ENCODE results near the gene PKP3.
"Not testable (repeated sequence)": the region's sequence is repeated elsewhere in the genome, so short reads cannot be mapped to it uniquely, and the experiment has no call there.

Gene PKP3

DNA sequence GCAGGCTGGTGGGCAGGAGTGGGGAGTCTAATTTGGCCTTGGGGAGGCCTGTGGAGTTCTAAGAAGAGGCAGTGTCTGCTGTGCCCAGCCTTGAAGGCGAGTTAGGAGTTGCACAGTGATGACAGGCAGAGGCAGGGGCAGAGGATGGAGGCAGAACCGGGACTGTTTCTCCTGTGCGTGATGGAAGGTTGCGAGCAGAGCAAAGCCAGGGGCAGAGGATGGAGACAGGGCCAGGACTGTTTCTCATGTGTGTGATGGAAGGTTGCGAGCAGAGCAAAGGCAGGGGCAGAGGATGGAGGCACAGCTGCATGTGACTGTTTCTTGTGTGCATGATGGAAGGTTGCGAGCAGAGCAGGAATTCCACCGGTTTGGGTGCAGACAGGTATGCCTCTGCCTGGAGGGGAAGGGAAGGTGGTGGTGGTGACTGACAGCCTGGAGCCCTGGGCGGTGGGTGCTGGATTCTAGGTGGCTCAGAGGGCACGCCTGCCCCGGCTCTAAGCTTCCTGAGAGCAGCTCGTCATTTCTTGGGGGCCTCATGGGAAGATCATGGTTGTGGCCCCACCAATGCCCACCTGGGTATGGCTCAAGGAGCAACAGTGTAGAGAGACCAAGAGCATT, 16.0 kb upstream of the PKP3 start:
- no peak for DNase-seq

- no peak for DNase-seq
These were observed 14.6 kb upstream of the PKP3 start for GRCh38 chr11:379205-380094.

DNA sequence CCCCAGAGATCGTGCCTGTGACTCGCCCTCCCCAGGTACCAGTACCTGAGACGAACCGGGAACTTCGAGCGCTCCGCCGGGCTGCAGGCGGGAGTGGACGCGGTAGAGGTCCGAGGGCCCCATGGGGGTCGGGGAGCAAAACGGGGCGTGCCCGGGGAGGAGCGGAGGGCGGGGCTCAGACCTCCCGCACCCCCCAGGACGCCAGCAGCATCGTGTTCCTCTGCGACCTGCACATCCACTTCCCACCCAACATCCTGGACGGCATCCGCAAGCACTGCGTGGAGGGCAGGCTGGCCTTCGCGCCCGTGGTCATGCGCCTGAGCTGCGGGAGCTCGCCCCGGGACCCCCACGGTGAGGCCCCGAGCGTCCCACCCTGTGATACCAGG, 13.9 kb upstream of the PKP3 start:
- DNase-seq, result no peak

DNA sequence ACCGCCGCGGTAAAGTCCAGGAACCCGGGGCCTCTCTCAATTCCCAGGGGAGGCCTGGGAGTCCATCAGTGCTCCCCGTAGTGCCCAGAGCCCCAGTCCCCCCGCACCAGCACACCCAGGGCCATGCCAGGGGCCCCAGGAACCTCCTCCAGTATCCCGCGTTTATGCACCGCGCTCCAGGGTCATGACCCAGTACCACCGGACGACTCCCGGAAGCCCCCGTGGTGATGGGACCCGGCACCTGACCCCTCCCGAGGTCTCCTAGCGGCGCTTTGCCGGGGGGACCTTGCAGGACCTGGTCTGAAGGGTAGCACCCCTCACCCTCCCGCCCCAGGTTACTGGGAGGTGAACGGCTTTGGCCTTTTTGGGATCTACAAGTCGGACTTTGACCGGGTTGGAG, 13.5 kb upstream of the PKP3 start:
- DNase-seq, result no peak

- no peak for DNase-seq
These were observed 13.0 kb upstream of the PKP3 start for GRCh38 chr11:380996-381395.

DNA sequence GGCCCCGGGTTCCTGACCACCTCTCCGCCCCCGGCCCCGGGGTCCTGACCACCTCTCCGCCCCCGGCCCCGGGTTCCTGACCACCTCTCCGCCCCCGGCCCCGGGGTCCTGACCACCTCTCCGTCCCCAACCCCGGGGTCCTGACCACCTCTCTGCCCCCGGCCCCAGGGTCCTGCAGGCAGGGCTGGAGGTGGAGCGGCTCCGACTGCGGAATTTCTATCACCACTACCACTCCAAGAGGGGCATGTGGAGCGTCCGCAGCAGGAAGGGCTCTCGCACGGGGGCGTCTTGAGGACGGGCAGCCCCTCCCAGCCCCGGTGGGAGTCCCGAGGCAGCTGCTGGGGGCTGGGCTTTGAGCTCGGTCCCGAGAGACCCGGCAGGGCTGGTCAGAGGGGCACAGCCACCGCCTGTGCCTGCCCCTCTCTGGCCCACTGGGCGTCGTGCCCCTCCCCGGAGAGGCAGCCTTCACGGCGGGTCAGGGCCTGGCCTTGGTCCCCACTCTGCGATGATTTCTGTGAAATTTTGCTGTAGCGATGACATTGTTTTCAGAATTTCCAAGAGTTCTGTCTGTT, 12.4 kb upstream of the PKP3 start:
- DNase-seq, result no peak

GRCh38 chr11:382081-382629, 11.9 kb upstream of the PKP3 start:
- no peak for DNase-seq

DNA sequence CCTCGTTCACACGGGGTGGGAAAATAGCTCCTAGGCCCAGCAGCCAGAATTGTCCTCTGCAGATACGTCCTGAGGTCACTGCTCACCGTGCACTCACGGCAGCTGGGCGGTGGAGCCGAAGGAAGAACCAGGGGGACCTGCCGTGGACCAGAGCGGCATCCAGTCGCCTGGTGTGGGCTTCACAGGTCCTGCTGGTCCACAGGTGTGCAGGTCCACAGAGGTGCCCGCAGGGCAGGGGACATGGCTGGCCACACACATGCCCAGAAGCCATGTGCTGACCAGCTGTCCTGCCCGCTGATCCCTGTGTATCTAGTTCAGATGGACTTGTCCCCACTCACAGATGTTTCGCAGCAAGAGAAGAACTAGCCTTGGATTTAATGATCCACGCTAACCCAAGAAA, 10.6 kb upstream of the PKP3 start:
- DNase-seq, result no peak

DNA sequence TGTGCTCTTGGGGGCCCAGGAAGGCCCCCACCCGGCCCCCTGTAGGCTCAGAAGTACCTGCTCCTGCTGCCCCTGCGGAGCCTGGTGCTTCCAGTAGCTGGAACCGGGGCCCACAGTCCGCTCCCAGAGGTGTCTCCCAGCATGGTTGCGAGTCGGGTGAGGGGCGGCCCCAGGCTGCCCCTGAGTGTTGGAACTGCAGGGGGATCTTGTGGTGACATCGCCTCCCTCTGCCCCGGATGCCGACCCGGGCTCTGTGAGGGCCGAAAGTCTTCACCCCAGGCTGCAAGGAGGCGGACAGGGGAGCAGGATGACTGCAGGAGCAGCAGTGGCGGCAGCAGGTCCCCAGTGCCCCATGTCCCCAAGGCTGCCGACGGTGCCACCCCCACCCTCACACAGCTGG, 9.5 kb upstream of the PKP3 start:
- DNase-seq, result no peak

DNA sequence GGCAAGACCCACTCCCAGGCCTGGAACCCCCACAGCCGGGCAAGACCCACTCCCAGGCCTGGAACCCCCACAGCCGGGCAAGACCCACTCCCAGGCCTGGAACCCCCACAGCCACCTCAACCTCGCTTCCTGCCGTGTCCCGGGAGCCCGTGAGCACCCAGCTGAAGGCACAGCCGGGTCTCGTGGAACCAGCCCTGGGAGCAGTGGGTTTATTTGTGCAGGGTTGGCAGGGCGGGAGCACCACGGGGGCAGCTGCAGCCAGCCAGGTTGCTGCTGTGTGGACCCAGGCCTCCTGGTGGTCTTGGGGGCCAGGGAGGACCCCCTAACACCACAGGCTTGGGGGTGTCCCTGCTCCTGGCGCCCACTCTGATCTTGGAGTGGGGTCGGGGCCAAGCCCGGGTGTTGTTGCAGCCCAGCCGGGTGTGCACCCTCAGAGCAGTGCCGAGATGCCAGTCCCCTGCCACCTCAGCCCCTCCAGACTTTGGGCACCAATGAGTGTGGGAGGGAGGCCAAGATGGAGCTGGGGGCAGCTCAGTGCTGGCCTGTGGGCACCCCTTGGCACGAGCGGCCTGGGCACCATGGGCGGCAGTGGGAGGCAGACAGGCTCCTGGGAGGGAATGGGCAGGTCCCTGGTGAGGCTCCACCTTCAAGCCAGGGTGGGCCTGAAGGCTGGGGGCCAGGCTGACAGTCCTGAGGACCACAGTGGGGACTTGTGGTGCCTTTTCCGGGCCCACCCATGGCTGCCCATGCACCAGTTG, 8.2 kb upstream of the PKP3 start:
- no peak for DNase-seq

GRCh38 chr11:386483-386882, 7.5 kb upstream of the PKP3 start:
- DNase-seq, result no peak

- DNase-seq, result no peak
These were observed 6.7 kb upstream of the PKP3 start for GRCh38 chr11:387193-387793.

GRCh38 chr11:389369-389768, 4.6 kb upstream of the PKP3 start:
- not testable (repeated sequence) for DNase-seq

DNA sequence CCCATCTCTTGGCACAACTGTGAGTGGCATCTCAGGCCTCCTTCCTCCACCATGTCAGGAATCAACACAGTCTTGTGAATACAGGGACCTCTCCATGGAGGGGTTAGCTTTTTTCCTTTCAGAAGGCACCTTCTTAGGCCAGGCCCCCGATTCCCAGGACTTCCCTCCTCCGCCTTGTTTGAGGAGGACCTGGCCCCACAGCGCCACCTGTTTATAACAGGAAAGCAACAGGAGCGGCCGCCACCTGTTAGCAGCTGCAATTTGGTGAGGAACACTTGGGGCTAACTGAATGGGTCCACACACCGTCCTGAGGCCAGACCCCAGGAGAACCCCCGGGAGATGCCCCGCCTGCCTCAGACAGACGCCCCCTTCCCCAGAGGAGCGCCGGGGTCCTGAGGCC, 3.8 kb upstream of the PKP3 start:
- no peak for DNase-seq

GRCh38 chr11:391117-392017, 2.6 kb upstream of the PKP3 start:
- DNase-seq, result no peak

DNA sequence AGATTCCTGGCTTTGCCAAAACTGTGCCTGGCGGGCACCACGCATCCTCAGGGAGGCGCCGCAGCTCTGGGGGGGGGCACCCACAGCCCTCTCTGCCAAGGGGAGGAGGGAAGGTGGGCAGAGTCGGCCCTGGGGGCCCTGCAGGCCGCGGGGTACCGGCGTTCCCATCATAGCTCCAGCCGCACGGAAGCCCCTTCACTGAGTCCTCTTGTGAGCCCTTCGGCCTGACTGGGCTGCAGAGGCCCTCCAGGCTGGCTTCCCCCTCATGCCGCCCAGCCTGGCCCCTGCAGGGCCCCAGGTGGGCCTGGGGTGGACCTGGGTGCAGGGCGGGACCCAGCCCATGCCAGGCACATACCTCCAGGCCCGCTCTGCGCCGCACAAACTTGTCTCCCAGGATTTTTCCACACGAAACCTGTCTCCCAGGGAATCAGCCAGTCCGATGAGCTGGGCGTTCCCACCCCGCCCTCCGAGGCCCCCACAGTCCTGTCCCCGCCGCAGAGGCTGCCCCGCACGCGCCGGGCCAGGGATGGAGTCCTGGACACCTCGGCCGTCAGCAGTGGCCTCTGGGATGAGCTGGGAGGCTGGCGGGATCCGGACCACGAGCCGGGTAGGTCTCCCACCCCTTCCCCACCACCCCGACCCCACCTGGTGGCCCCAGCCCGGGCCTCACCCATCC, 1.8 kb upstream of the PKP3 start:
- DNase-seq, result no peak

DNA sequence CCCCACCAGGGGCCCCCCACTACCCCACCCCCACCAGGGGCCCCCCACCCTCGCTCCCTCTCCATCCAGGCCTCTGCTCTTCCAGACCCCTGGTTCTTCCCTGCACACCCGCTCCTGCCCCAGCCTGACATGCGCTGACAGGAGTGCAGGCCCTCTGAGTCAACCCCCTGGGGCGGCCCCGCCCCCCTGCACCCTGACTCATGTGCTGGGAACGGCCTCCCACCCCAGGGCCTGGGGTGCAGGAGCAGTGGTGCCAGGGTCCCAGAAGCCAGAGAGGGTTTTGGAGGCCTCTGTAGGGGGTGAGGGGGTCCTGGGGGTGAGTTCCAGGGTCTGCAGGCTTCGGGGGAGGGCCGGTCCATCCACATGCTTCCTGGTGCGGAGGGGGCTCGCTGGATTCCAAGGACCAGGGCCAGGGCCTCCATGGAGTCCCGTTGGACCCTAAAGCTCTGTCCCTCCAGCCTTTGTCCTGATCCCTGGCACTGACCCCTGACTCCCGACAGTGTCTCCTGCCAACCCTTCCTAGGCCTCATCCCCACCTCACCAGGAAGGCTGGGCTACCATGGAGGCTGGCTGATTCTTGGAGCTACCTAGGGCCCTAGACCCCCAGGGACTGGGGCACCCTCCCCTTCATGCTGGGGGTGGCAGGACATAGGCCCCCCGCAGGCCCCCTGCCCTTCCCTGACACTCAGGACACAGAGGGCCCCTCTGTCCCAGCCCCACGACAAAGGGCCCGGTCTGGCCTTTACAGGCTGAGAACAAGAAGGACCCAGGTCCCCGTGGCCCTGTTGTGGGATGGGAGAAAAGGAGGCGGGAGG, 583 bp upstream of the PKP3 start:
- peak; percentile 100 for DNase-seq

GRCh38 chr11:394858-395655, 1.0 kb downstream of the PKP3 start:
- no peak for DNase-seq

- DNase-seq, result no peak
These were observed 1.9 kb downstream of the PKP3 start for GRCh38 chr11:395866-396265.

All from 8988T (cell line).